ENCODE measurements around the gene ADGRV1. TPM values are rescaled to one million over a fixed set of nuclear protein-coding genes. Genes with fewer than 3 reads are reported as not detected.
"Not testable (repeated sequence)": the region's sequence is repeated elsewhere in the genome, so short reads cannot be mapped to it uniquely, and the experiment has no call there.

ADGRV1 gene
- polyA plus RNA-seq, 1 donor from 2014 or later: 3.7 TPM

GRCh38 chr5:91011029-91011428 is 452.4 kb downstream of the ADGRV1 start:
- Histone ChIP-seq H3K27me3 (ENCODE audit: insufficient read depth, low read depth, low read length) (no peaks in the 10 kb centered on the region), H3K4me3 (ENCODE audit: low read length) (no peak overlapping the region), H3K36me3 (ENCODE audit: insufficient read depth, low read length) (no peaks in the 10 kb centered on the region), H3K9ac (ENCODE audit: low read length) (no peak overlapping the region), H3F3A (ENCODE audit: insufficient read depth, low read length, poor library complexity, severe bottlenecking) (no peaks in the 10 kb centered on the region), H3K4me2 (ENCODE audit: low read length) (no peak overlapping the region), H3K27ac (ENCODE audit: low read length) (no peak overlapping the region), H2AFZ (ENCODE audit: low read depth, low read length) (no peak overlapping the region), H4K20me1 (ENCODE audit: insufficient read depth) (no peaks in the 10 kb centered on the region), H3K9me2 (ENCODE audit: insufficient read depth, low read length) (no peaks in the 10 kb centered on the region), H3K9me3 (ENCODE audit: low read length) (no peaks in the 10 kb centered on the region), H3K79me2 (replicated peaks; ENCODE audit: insufficient read depth, low read length) (no peaks in the 10 kb centered on the region)
- TF ChIP-seq SMC3 (conservative IDR thresholded peaks at IDR 0.05; ENCODE audit: poor library complexity) (no peak), MXI1 (conservative IDR thresholded peaks at IDR 0.05; ENCODE audit: poor library complexity, severe bottlenecking) (no peak), CTCF (IDR thresholded peaks at IDR 0.05; ENCODE audit: poor library complexity, severe bottlenecking) (no peak), RAD21 (conservative IDR thresholded peaks at IDR 0.05) (no peak), EP300 (conservative IDR thresholded peaks at IDR 0.05; ENCODE audit: poor library complexity, severe bottlenecking) (no peak), POLR2AphosphoS5 (IDR thresholded peaks at IDR 0.05) (no peak), EZH2 (IDR thresholded peaks at IDR 0.05; ENCODE audit: borderline replicate concordance, insufficient read depth, low read length, poor library complexity, severe bottlenecking) (no peak), REST (IDR thresholded peaks at IDR 0.05; ENCODE audit: borderline replicate concordance) (no peak)

- H3K27ac ChIP-seq (ENCODE audit: low read length); H3K9me2 ChIP-seq (ENCODE audit: insufficient read depth, low read length); H3K4me3 ChIP-seq (ENCODE audit: low read length); H3K9ac ChIP-seq (ENCODE audit: low read length); H3K79me2 ChIP-seq (replicated peaks; ENCODE audit: insufficient read depth, low read length); H3K27me3 ChIP-seq (ENCODE audit: insufficient read depth, low read depth, low read length); H3K4me2 ChIP-seq (ENCODE audit: low read length); H3K36me3 ChIP-seq (ENCODE audit: insufficient read depth, low read length); H3K9me3 ChIP-seq (ENCODE audit: low read length); H3F3A ChIP-seq (ENCODE audit: insufficient read depth, low read length, poor library complexity, severe bottlenecking); H2AFZ ChIP-seq (ENCODE audit: low read depth, low read length); H4K20me1 ChIP-seq (ENCODE audit: insufficient read depth): not testable (repeated sequence)
Observed at GRCh38 chr5:91012867-91013266, 454.3 kb downstream of the ADGRV1 start.

GRCh38 chr5:91016322-91016721 is 457.7 kb downstream of the ADGRV1 start:
- Histone ChIP-seq H3F3A (ENCODE audit: insufficient read depth, low read length, poor library complexity, severe bottlenecking) (no peaks in the 10 kb centered on the region), H3K27me3 (ENCODE audit: insufficient read depth, low read depth, low read length) (no peaks in the 10 kb centered on the region), H3K27ac (ENCODE audit: low read length) (no peak overlapping the region), H4K20me1 (ENCODE audit: insufficient read depth) (no peaks in the 10 kb centered on the region), H3K36me3 (ENCODE audit: insufficient read depth, low read length) (no peaks in the 10 kb centered on the region), H3K9me2 (ENCODE audit: insufficient read depth, low read length) (no peaks in the 10 kb centered on the region), H3K79me2 (replicated peaks; ENCODE audit: insufficient read depth, low read length) (no peaks in the 10 kb centered on the region), H3K9ac (ENCODE audit: low read length) (no peak overlapping the region), H2AFZ (ENCODE audit: low read depth, low read length) (no peak overlapping the region), H3K9me3 (ENCODE audit: low read length) (no peaks in the 10 kb centered on the region), H3K4me2 (ENCODE audit: low read length) (no peak overlapping the region), H3K4me3 (ENCODE audit: low read length) (no peak overlapping the region)
- TF ChIP-seq TAF1 (IDR thresholded peaks at IDR 0.05; ENCODE audit: low read depth) (no peak), EZH2 (IDR thresholded peaks at IDR 0.05; ENCODE audit: borderline replicate concordance, insufficient read depth, low read length, poor library complexity, severe bottlenecking) (no peak)

Measured in neural cell (in vitro differentiated cells).